Thyroid gland (tissue), 4 donors: ENCODE results near the gene SLC28A1.

Experiments used
- CTCF ChIP-seq, 6 experiments: fragments of 200-600 bp in 3 of 6; fragments of 450-650 bp in 3 of 6; sonication (generic) in 3 of 6; IDR thresholded peaks; one replicate each; pipeline ENCODE4 v1.5.1; 2016 to 2019; ENCODE audit warnings: antibody characterized with exemption in 6 of 6, mild to moderate bottlenecking in 2 of 6, inconsistent platforms in 1 of 6, moderate library complexity in 1 of 6
- POLR2A ChIP-seq, 2 donors: fragments of 450-650 bp; IDR thresholded peaks; one replicate each; pipeline ENCODE4 v1.6.1; 2017; ENCODE audit warnings: antibody characterized with exemption in 2 of 2, mild to moderate bottlenecking in 2 of 2, moderate library complexity in 1 of 2

DNA sequence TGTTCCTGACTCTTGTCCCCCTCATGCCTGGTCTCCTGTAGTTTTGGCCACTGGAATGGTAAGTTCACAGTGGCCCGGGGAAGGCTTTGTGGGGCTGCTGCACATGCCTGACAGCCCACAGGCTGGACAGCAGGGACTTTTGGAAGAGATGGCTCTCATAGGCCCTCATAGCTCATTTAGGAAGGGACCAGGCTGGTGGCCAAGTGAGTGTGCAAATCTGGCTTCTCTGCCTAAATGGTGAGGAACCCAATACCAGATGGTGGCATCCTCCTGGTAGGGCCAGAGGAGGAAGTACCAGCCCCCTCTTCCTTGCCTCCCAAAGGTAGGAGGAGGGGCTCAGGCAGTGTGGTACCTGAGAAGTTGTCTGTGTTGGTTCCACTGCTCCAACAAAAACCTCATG lies 41.7 kb upstream of the SLC28A1 start:
- TF ChIP-seq CTCF (IDR thresholded peaks at IDR 0.05) (no peak), POLR2A (IDR thresholded peaks at IDR 0.05) (no peak)
